BJ (cell line): ENCODE data around the gene TSPAN7. TPM values are rescaled to one million over a fixed set of nuclear protein-coding genes. Genes with fewer than 3 reads are reported as not detected.

Experiments
- CTCF ChIA-PET: fragments of 350-600 bp; formaldehyde crosslinking; extraction: SDS; loops from one replicate; lab custom pipeline; 2021; ENCODE audit warnings: antibody characterized with exemption, inconsistent platforms; lab: Yijun Ruan, JAX
- POLR2A ChIA-PET: fragments of 300-600 bp; sonication (Branson Sonifier 250); formaldehyde crosslinking; extraction: SDS; loops from one replicate; lab custom pipeline; 2021; ENCODE audit warnings: antibody characterized with exemption; lab: Charles Lee
- DNase-seq: peaks from one replicate; pipeline ENCODE4 v3.0.0-alpha.2; 2011; ENCODE audit warnings: low read depth
- H3K27me3 ChIP-seq: 2 replicates; pipeline ENCODE4 v1.6.0; 2011; ENCODE audit warnings: low read length; ENCODE audit not compliant: control insufficient read depth, insufficient read depth
- H3K36me3 ChIP-seq: 2 replicates; pipeline ENCODE4 v1.5.1; 2011; ENCODE audit warnings: low read length; ENCODE audit not compliant: control insufficient read depth, insufficient read depth
- H3K4me3 ChIP-seq: 2 replicates; pipeline ENCODE4 v1.5.1; 2011; ENCODE audit warnings: low read depth, mild to moderate bottlenecking, control low read depth, low read length
- CTCF ChIP-seq: IDR thresholded peaks from 2 replicates; pipeline ENCODE4 v1.5.1; 2011; ENCODE audit warnings: low read depth, mild to moderate bottlenecking, control low read depth, inconsistent platforms, low read length, moderate library complexity; ENCODE audit not compliant: insufficient read depth
- polyA plus RNA-seq: library from polyadenylated mRNA; depleted of rRNA; stranded (reverse); fragments of >200 nt; gene quantifications from 2 replicates; pipeline ENCODE4 v1.2.3, GENCODE V29; 2011

The TSPAN7 gene
- polyA plus RNA-seq, 1 experiment = not detected

- CTCF ChIA-PET = interaction anchor here (1.2 kb wide), 1 partner anchor 29 kb away, joined by 3 read pairs; no protein-coding TSS in a partner anchor
- Histone ChIP-seq H3K27me3 (no peaks in the 10 kb centered on the region), H3K4me3 (no peak overlapping the region), H3K36me3 (no peaks in the 10 kb centered on the region)
- POLR2A ChIA-PET = no interaction called here
- TF ChIP-seq CTCF = no peak
- no peak for DNase-seq
Measured at GRCh38 chrX:38652934-38653442, 91.6 kb downstream of the TSPAN7 start.

DNA sequence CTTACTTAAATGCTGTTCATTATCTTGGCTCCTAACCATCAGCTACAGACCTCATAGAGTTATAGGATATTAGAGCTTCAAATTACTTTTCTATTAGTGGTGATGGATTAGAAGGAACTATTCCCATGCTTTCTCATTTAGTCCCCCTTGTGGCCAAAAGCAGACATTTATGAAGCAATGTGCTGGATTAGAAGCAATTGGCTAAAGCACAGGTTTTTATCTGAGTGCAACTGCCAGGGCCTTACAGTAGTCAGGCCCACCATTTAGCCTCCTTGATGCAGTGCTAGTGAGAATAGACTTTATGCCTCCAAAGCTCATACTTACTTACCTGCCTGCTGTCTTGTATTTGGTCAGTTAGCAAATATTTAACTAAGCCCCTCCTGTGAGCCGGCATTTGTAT, 93.0 kb downstream of the TSPAN7 start:
- no peaks in the 10 kb centered on the region for H3K36me3 ChIP-seq
- ChIA-PET CTCF (interaction anchor here (0.6 to 1.2 kb wide), 3 partner anchors 14 to 319 kb away, joined by 3 read pairs; no protein-coding TSS in a partner anchor), POLR2A (no interaction called here)
- TF ChIP-seq CTCF = peak; percentile 37
- no peak for DNase-seq
- H3K27me3 ChIP-seq = no peaks in the 10 kb centered on the region
- no peak overlapping the region for H3K4me3 ChIP-seq

DNA sequence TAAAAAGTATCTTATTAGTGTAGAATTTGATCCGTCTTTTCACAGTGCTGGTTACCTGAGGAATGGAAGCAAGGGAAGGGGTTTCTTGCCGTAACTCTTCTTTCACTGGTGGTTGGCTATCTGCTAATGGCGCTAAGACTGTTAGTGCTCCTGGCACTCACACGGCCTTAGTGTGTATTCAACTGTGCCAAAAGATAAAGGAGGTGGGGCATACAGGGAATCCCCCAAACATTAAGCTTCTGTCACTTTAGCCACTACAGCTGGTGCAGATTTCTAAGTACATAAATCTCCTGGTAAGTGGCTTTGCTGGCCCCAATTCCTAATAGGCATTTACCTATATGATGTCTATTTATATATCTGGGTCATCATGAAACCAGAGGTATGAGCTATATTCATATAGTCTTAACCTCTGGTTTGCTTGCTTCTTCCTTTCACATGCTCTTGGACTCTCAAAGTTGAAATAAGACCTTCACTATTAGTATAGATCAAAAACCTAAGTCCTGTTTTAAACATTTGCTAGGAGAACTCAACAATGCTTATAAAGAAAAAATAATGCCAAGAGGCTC, 95.1 kb downstream of the TSPAN7 start:
- TF ChIP-seq CTCF = no peak
- POLR2A ChIA-PET = no interaction called here
- CTCF ChIA-PET = interaction anchor here (1.5 kb wide), 1 partner anchor 10 kb away, joined by 3 read pairs; no protein-coding TSS in a partner anchor
- Histone ChIP-seq H3K4me3 (no peak overlapping the region), H3K36me3 (no peaks in the 10 kb centered on the region), H3K27me3 (no peaks in the 10 kb centered on the region)
- DNase-seq = no peak

DNA sequence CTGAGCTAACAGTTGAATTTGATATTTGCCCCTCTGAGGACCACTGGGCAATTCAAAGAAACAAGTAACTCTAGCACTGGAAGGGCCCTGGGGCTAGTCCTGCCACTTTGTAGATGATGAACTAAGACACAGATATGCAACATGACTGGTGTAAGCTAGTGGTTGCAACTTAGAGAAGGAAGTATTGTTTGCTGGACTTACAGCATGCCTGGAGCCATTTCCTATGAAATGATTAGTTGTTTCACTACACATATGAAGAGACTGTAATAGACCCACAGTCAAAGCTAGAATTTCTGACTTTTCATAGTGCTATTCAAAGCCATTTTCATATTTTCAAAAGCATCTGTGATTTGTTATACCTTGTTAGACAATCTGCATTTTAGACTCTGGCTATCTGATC, 96.2 kb downstream of the TSPAN7 start:
- H3K4me3 ChIP-seq = no peak overlapping the region
- no peaks in the 10 kb centered on the region for H3K27me3 ChIP-seq
- ChIA-PET CTCF (interaction anchor here (0.8 kb wide), 1 partner anchor 30 kb away, joined by 3 read pairs; no protein-coding TSS in a partner anchor), POLR2A (no interaction called here)
- DNase-seq = no peak
- no peaks in the 10 kb centered on the region for H3K36me3 ChIP-seq
- TF ChIP-seq CTCF = no peak

GRCh38 chrX:38660395-38661102, 99.2 kb downstream of the TSPAN7 start:
- ChIA-PET POLR2A (no interaction called here), CTCF (no interaction called here)
- no peaks in the 10 kb centered on the region for H3K36me3 ChIP-seq
- H3K4me3 ChIP-seq = no peak overlapping the region
- TF ChIP-seq CTCF = no peak
- no peak for DNase-seq
- no peaks in the 10 kb centered on the region for H3K27me3 ChIP-seq
